HCT116 (cell line): ENCODE results near the gene TBC1D21.

Experiments used
- CTCF ChIP-seq, 3 experiments: fragments of 200-600 bp in 1 of 3; sonication (generic) in 1 of 3; IDR thresholded peaks in 2 of 3; conservative IDR thresholded peaks in 1 of 3; 2 replicates each; pipeline ENCODE4 v1.5.1; 2012 to 2017; ENCODE audit warnings: low read depth in 2 of 3, low read length in 2 of 3, antibody characterized with exemption in 1 of 3, borderline replicate concordance in 1 of 3, control low read depth in 1 of 3, mild to moderate bottlenecking in 1 of 3, mixed read lengths in 1 of 3, mixed run types in 1 of 3, moderate library complexity in 1 of 3; ENCODE audit not compliant: insufficient read depth in 1 of 3
- MAX ChIP-seq: IDR thresholded peaks from 2 replicates; pipeline ENCODE4 v1.6.1; 2012
- POLR2AphosphoS5 ChIP-seq: IDR thresholded peaks from 2 replicates; pipeline ENCODE4 v1.6.1; 2011; ENCODE audit warnings: mild to moderate bottlenecking, low read depth, low read length, moderate library complexity
- YY1 ChIP-seq: IDR thresholded peaks from 2 replicates; pipeline ENCODE4 v1.6.1; 2011; ENCODE audit warnings: low read length, low read depth, moderate library complexity, mild to moderate bottlenecking; ENCODE audit not compliant: insufficient replicate concordance; ENCODE audit errors: extremely low read depth
- ZNF274 ChIP-seq: fragments of 200-500 bp; sonication (Bioruptor generic); IDR thresholded peaks from 2 replicates; pipeline ENCODE4 v1.6.1; 2014; ENCODE audit warnings: mild to moderate bottlenecking, low read depth, low read length, inconsistent platforms

- TF ChIP-seq CTCF (IDR thresholded peaks at IDR 0.05 in 2 of 3, conservative IDR thresholded peaks at IDR 0.05 in 1 of 3; ENCODE audit: borderline replicate concordance in 1 of 3, insufficient read depth in 1 of 3, low read depth in 2 of 3, low read length in 2 of 3) = no peak
- TF ChIP-seq MAX = peak; percentile 33; the same call in 1 of the 2 replicates
- TF ChIP-seq POLR2AphosphoS5 = peak; percentile 73
- TF ChIP-seq YY1 = no peak
- TF ChIP-seq ZNF274 = no peak
Observed at GRCh38 chr15:73926219-73927002, 53.0 kb downstream of the TBC1D21 start, which contains the start of gene LOXL1.
